GM12892 (cell line): Measurements from ENCODE around the gene ASRGL1.

Source experiments
- DNase-seq: peaks from one replicate; pipeline ENCODE4 v3.0.0; 2011; ENCODE audit not compliant: insufficient read length
- FAIRE-seq: peaks from 2 replicates; lab custom pipeline; 2011; peaks lifted over from hg19 to GRCh38; lab: Jason Lieb, UNC
- POLR2A ChIP-seq: IDR thresholded peaks from 2 replicates; pipeline ENCODE4 v1.6.1; 2011; ENCODE audit warnings: low read depth, low read length, control low read depth
- POLR2AphosphoS5 ChIP-seq: IDR thresholded peaks from 2 replicates; pipeline ENCODE4 v1.6.1; 2011; ENCODE audit warnings: low read depth, low read length, control low read depth
- TAF1 ChIP-seq: IDR thresholded peaks from 2 replicates; pipeline ENCODE4 v1.6.1; 2011; ENCODE audit warnings: low read depth, mild to moderate bottlenecking, control low read depth, low read length, borderline replicate concordance

ASRGL1 gene

DNA sequence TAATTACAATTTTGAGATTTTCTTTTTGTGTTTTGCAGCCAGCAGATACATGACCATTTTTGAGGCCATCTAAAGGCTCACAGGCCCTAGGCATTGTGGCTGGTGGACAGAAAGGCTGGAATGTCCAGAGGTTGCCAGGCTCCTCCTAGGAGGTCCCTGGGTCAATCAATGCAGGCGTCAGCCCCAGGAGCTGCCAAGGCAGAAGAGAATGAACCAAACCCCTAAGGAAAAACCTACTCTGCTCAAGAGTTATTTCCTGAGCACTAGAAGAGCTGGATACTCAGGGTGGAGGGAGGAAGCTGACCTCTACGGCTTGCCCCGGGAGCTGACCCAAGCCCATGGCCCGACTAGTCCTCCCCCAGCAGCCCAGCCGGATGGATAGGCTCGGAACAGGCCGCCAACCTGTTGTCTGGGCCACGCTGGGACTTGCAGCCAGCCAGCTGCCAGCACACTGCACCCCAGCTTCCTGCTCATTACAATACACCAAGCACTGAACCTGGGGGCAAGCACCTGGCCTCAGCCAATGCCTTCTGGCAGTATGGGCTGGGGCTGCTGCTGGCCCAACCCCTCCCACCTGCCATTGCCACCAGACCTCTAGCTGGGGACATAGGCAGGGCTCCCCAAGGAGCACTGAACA is 75.9 kb downstream of the ASRGL1 start:
- no peak for DNase-seq
- FAIRE-seq: no peak
- TF ChIP-seq TAF1 (no peak), POLR2A (no peak), POLR2AphosphoS5 (no peak)

DNA sequence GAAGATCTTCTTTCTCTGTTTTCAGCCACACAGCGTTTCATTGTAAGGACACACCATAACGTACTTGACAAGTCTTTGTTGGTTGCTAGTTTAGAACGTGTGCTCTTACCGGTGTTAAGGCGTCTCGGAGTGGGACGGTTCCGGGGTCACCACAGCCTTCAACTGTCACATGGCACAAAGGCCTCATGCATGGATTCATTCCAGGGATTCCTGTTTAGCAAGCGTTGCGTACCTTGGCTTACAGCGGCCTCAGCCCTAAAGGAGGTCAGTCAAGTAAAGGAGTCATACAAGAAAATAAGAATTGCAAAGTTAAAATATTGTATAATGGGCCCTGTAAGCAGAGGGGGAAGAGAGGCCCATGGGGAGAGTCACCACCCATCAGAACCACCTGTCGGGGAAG is 79.3 kb downstream of the ASRGL1 start:
- TF ChIP-seq POLR2A: no peak
- DNase-seq (no peak), FAIRE-seq (no peak)

GRCh38 chr11:62418136-62418535 is 80.9 kb downstream of the ASRGL1 start:
- TF ChIP-seq POLR2A (no peak), TAF1 (no peak), POLR2AphosphoS5 (no peak)
- no peak for FAIRE-seq
- no peak for DNase-seq

- no peak for FAIRE-seq
- TF ChIP-seq TAF1: no peak
- no peak for TF ChIP-seq POLR2A
- no peak for TF ChIP-seq POLR2AphosphoS5
- DNase-seq: no peak
Measured at GRCh38 chr11:62418733-62419132, 81.5 kb downstream of the ASRGL1 start, which contains the start of gene SCGB1A1. Gene SCGB1A1, plus strand, starts transcription at chr11:62419033. Its CDS starts 63 bp downstream, at chr11:62419096.

- DNase-seq (no peak), FAIRE-seq (no peak)
- TF ChIP-seq TAF1: no peak
Measured at GRCh38 chr11:62419314-62419929, 82.2 kb downstream of the ASRGL1 start.

GRCh38 chr11:62419943-62420342 is 82.7 kb downstream of the ASRGL1 start:
- DNase-seq (no peak), FAIRE-seq (no peak)
- TF ChIP-seq POLR2A (no peak), POLR2AphosphoS5 (no peak), TAF1 (no peak)

DNA sequence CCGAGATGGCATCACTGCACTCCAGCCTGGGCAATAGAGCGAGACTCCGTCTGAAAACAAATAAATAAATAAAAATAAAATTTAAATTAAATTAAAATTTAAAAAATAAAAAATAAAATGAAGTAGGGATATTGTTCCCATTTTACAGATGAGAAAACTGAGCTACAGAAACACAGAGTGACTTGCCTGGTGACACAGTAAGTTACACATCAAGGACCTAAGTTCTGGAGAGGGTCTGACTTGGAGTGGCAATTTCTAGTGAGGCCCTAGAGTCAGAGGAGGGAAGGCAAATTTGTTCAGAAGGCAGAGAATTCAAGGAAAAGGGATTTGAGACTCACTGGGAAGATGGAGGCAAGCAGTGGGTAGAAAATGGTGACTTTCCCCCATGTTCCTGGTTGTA is 83.6 kb downstream of the ASRGL1 start:
- DNase-seq (no peak), FAIRE-seq (no peak)
- TF ChIP-seq POLR2AphosphoS5 (no peak), TAF1 (no peak), POLR2A (no peak)

- no peak for FAIRE-seq
- DNase-seq: no peak
- TF ChIP-seq POLR2A: no peak
- no peak for TF ChIP-seq TAF1
- TF ChIP-seq POLR2AphosphoS5: no peak
Measured at GRCh38 chr11:62421996-62422395, 84.7 kb downstream of the ASRGL1 start.

DNA sequence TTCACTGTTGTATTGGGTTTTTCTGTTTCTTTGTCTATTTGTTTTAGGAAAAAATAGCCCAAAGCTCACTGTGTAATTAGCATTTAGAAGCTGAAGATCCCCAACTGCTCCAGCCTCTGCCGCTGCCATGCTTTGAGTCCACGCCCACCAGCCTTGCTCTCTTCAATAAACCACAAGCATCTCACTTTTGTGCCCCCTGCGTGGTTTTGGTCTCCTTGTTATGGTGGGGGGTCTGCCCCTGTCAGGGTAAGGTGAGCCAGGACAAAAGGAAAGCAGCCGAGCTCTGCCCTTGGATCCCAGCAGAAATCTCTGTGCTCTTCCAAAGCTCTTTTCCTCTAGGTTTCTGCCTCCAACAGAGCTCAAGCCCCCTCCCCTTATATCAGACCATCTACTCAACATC is 85.8 kb downstream of the ASRGL1 start:
- DNase-seq (no peak), FAIRE-seq (no peak)
- TF ChIP-seq POLR2AphosphoS5: no peak
- no peak for TF ChIP-seq POLR2A
- TF ChIP-seq TAF1: no peak

DNA sequence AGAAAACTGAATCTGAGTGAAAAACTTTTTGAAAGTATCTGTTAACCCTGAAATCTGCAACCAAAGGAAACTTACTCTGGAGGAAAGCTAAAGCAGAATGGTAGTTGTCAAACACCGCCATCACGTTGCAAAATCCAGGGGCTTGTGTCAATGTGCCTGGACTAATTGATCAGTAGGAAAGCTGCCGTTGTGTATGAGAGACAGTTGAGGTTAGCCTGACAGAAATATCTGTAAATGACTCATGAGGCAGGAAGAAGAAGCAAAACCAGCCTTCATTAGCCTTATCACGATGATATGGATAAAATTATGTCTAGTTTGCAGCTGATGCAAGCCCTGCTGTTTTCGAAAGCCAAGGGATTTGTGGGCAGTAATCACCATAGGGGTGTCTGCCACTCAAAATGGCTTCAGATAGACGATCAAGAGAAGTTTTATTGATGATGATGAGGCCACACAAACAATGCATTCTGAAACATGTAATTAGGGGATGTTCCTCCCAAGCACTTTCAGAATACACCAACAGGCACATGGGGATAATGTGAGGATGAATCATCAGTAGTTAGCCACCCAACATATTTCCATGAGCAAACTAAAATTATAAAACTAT is 90.5 kb downstream of the ASRGL1 start:
- DNase-seq: no peak
- FAIRE-seq: no peak
- TF ChIP-seq POLR2AphosphoS5 (no peak), POLR2A (no peak), TAF1 (no peak)

GRCh38 chr11:62428871-62429560 is 91.8 kb downstream of the ASRGL1 start:
- DNase-seq: no peak
- FAIRE-seq: no peak
- TF ChIP-seq TAF1: no peak
- TF ChIP-seq POLR2A: no peak
- no peak for TF ChIP-seq POLR2AphosphoS5

- no peak for DNase-seq
- TF ChIP-seq POLR2A: no peak
- no peak for TF ChIP-seq POLR2AphosphoS5
- no peak for TF ChIP-seq TAF1
- FAIRE-seq: no peak
Measured at GRCh38 chr11:62430425-62430824, 93.2 kb downstream of the ASRGL1 start.
